ENCODE data around the gene FILIP1.

Gene FILIP1

DNA sequence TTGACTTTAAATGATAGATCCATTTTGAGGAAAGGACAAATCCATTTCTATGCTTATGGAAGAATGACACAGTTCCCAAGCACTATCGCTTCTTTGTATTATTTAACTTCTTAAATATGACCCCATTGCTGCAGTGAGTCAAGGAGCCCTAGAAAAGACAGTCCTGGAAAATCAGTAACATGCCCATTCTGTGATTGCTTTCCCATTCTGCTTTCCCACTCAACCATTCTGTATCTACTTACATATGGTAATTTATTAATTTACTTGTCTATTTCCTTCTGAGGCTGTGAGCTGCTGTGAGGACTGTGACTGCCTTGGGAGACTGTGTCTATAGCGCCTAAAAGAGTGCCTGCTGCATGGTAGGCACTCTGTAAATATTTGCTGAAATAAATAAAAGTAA is 123.6 kb downstream of the FILIP1 start:
- no peak for TF ChIP-seq POLR2AphosphoS5 (IDR thresholded peaks at IDR 0.05; ENCODE audit: low read depth, low read length)
- TF ChIP-seq SIN3A (IDR thresholded peaks at IDR 0.05; ENCODE audit: borderline replicate concordance, insufficient read depth, low read length): no peak
- no peak for TF ChIP-seq TAF1 (IDR thresholded peaks at IDR 0.05; ENCODE audit: borderline replicate concordance, insufficient read depth, low read length)
- TF ChIP-seq, protein P1, sequence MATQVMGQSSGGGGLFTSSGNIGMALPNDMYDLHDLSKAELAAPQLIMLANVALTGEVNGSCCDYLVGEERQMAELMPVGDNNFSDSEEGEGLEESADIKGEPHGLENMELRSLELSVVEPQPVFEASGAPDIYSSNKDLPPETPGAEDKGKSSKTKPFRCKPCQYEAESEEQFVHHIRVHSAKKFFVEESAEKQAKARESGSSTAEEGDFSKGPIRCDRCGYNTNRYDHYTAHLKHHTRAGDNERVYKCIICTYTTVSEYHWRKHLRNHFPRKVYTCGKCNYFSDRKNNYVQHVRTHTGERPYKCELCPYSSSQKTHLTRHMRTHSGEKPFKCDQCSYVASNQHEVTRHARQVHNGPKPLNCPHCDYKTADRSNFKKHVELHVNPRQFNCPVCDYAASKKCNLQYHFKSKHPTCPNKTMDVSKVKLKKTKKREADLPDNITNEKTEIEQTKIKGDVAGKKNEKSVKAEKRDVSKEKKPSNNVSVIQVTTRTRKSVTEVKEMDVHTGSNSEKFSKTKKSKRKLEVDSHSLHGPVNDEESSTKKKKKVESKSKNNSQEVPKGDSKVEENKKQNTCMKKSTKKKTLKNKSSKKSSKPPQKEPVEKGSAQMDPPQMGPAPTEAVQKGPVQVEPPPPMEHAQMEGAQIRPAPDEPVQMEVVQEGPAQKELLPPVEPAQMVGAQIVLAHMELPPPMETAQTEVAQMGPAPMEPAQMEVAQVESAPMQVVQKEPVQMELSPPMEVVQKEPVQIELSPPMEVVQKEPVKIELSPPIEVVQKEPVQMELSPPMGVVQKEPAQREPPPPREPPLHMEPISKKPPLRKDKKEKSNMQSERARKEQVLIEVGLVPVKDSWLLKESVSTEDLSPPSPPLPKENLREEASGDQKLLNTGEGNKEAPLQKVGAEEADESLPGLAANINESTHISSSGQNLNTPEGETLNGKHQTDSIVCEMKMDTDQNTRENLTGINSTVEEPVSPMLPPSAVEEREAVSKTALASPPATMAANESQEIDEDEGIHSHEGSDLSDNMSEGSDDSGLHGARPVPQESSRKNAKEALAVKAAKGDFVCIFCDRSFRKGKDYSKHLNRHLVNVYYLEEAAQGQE (IDR thresholded peaks at IDR 0.05; ENCODE audit: insufficient read depth in 1 of 2, low read depth in 2 of 2, low read length in 2 of 2): no peak
- no peak for TF ChIP-seq FOXP2 (optimal IDR thresholded peaks at IDR 0.05; ENCODE audit: borderline replicate concordance, extremely low read depth, extremely low read length, insufficient read depth)

DNA sequence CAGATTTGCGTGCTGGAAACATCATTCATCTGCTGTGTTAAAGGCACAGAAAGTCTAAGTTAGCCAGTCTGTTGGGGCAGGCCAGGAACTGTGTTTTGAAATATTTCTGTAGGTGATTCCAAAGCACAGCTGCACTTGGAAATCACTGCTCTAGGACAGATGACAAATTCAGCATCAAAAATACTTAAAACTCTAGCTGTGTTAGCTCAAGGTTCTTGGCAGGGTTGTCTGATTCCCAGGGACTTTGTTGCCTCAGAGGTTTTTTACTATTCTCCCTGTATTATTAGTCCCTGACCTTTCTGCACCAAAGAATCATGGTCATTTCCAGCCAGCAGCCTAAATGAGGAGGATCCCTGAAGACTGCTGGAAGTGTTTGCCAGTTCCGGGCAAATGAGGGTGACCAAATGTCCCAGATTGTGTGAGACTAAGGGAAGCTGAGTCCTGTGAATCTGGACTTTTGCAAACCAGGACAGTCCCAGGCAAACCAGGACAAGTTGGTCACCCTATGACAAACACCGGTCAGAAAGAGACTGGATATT is 124.7 kb downstream of the FILIP1 start:
- TF ChIP-seq TAF1 (IDR thresholded peaks at IDR 0.05; ENCODE audit: borderline replicate concordance, insufficient read depth, low read length) (no peak), FOXP2 (optimal IDR thresholded peaks at IDR 0.05; ENCODE audit: borderline replicate concordance, extremely low read depth, extremely low read length, insufficient read depth) (no peak), SIN3A (IDR thresholded peaks at IDR 0.05; ENCODE audit: borderline replicate concordance, insufficient read depth, low read length) (no peak), POLR2AphosphoS5 (IDR thresholded peaks at IDR 0.05; ENCODE audit: low read depth, low read length) (no peak)
- TF ChIP-seq, protein P1 (IDR thresholded peaks at IDR 0.05; ENCODE audit: insufficient read depth in 1 of 2, low read depth in 2 of 2, low read length in 2 of 2): no peak

DNA sequence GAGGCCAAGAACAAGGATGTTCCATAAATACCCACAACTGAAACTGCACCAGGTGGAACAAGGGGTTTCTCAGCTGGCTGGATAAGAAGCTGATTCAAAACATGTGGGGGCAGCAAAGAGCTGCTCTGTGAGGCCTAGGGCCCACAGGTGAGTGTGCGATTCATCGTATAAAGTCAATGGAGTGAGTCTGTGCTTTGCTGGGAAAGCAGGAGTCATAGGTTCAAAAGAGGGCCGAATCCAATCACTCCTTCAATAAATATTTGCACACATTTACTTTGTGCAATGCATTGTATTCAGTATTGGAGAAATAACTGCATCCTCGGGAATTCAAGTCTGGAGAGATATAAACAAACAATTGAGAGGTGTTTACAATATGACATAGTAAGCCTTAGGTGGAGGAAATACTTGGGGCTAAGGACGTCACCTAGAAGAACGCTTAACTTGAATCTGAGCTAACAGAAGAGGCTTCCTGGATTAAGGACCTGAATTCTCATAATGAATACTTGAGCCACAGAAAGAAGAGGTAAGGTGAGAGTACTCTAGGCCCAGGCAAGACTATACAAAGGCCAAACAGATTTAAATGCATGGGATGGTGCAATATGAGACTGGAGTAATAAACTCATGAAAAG is 125.3 kb downstream of the FILIP1 start:
- TF ChIP-seq, protein P1 (IDR thresholded peaks at IDR 0.05; ENCODE audit: insufficient read depth in 1 of 2, low read depth in 2 of 2, low read length in 2 of 2): no peak
- TF ChIP-seq POLR2AphosphoS5 (IDR thresholded peaks at IDR 0.05; ENCODE audit: low read depth, low read length) (no peak), FOXP2 (optimal IDR thresholded peaks at IDR 0.05; ENCODE audit: borderline replicate concordance, extremely low read depth, extremely low read length, insufficient read depth) (no peak)

DNA sequence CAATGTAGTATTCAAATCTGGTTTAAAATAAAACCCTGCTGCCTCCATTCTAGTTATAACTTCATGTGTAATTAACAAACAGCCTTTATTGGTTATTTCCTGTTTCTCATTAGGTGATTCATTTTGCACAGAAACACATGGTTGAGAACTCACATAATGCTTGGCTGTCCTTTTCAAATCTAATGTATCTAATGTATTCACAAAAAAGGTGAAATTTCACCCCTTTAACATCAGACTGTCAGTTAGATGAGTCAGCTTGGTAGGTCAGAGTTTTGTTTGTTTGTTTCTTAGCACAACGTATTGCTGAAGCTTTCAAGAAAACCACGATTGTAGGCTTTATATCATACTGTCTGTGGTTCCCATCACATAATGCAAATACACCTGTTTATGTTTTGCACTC is 130.3 kb downstream of the FILIP1 start:
- no peak for TF ChIP-seq TAF1 (IDR thresholded peaks at IDR 0.05; ENCODE audit: borderline replicate concordance, insufficient read depth, low read length)
- TF ChIP-seq SIN3A (IDR thresholded peaks at IDR 0.05; ENCODE audit: borderline replicate concordance, insufficient read depth, low read length): no peak
- no peak for TF ChIP-seq FOXP2 (optimal IDR thresholded peaks at IDR 0.05; ENCODE audit: borderline replicate concordance, extremely low read depth, extremely low read length, insufficient read depth)
- TF ChIP-seq, protein P1 (IDR thresholded peaks at IDR 0.05; ENCODE audit: insufficient read depth in 1 of 2, low read depth in 2 of 2, low read length in 2 of 2): no peak
- TF ChIP-seq POLR2AphosphoS5 (IDR thresholded peaks at IDR 0.05; ENCODE audit: low read depth, low read length): no peak

Measured in PFSK-1 (cell line).